DOHH2 (cell line): Measurements from ENCODE around the gene MTRFR.

Experiments used
- EZH2phosphoT487 ChIP-seq: fragments of 200-600 bp; sonication (generic); IDR thresholded peaks from 2 replicates; pipeline ENCODE4 v1.6.1; 2017; ENCODE audit warnings: borderline replicate concordance, mild to moderate bottlenecking, antibody characterized with exemption, low read length, moderate library complexity, mixed read lengths
- TF ChIP-seq, protein P1 (sequence below): fragments of 200-600 bp; sonication (generic); IDR thresholded peaks from one replicate; pipeline ENCODE4 v1.5.1; 2014; ENCODE audit warnings: antibody characterized with exemption, mild to moderate bottlenecking, low read depth, low read length; ENCODE audit not compliant: poor library complexity, severe bottlenecking

DNA sequence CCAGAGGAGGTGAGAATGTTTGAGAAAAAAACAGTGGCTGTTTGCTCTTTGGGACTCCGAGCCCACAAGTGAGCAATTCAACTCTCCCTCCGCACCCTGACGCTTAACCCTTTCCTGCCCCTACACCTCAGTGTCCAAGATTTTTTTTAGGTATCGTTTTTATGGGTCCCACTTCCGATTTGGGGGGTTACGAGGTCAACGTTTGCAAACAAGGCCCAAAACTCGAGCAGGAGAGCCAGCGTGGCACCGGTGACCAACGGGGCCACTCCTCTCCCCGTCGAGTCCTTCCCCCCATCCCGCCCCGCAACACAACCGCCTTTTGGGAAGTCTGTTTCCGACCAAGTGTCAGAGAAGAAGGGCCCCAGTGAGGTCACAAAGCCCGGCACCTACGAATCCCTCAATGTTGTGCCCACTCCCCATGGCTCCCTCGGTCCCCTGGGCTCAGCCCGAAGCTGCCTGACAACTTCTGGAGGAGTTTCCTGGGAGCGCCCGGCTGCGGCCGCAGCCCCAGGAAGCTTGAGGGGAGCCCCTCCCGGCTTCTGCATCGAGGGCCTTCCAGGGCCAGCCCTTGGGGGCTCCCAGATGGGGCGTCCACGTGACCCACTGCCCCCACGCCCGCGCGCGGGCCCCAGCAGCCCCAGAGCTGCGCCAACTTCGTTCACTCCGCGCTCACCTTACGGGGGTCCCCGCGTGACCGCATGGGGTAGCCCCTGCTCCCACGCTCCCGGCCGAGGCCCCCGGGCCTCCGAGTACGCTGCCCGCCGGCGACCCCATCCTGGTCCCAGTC, 37.2 kb downstream of the MTRFR start:
- TF ChIP-seq, protein P1, sequence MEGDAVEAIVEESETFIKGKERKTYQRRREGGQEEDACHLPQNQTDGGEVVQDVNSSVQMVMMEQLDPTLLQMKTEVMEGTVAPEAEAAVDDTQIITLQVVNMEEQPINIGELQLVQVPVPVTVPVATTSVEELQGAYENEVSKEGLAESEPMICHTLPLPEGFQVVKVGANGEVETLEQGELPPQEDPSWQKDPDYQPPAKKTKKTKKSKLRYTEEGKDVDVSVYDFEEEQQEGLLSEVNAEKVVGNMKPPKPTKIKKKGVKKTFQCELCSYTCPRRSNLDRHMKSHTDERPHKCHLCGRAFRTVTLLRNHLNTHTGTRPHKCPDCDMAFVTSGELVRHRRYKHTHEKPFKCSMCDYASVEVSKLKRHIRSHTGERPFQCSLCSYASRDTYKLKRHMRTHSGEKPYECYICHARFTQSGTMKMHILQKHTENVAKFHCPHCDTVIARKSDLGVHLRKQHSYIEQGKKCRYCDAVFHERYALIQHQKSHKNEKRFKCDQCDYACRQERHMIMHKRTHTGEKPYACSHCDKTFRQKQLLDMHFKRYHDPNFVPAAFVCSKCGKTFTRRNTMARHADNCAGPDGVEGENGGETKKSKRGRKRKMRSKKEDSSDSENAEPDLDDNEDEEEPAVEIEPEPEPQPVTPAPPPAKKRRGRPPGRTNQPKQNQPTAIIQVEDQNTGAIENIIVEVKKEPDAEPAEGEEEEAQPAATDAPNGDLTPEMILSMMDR = no peak
- TF ChIP-seq EZH2phosphoT487 = no peak
